Gastrocnemius medialis (tissue), 4 donors: ENCODE data around the gene NOXA1.

Source experiments
- CTCF ChIP-seq, 5 experiments: fragments of 450-650 bp in 3 of 5; fragments of 200-600 bp in 2 of 5; sonication (generic) in 2 of 5; IDR thresholded peaks in 4 of 5; conservative IDR thresholded peaks in 1 of 5; 1 replicate in 4 of 5; 2 replicates in 1 of 5; pipeline ENCODE4 v1.5.1; 2016 to 2019; ENCODE audit warnings: antibody characterized with exemption in 5 of 5, mild to moderate bottlenecking in 3 of 5, moderate library complexity in 3 of 5
- POLR2A ChIP-seq, 2 donors: fragments of 450-650 bp; IDR thresholded peaks; one replicate each; pipeline ENCODE4 v1.6.1; 2017; ENCODE audit warnings: antibody characterized with exemption in 2 of 2, mild to moderate bottlenecking in 2 of 2, moderate library complexity in 2 of 2

GRCh38 chr9:137405677-137406081 lies 17.5 kb upstream of the NOXA1 start:
- TF ChIP-seq POLR2A (IDR thresholded peaks at IDR 0.05) = no peak
- TF ChIP-seq CTCF (IDR thresholded peaks at IDR 0.05 in 4 of 5, conservative IDR thresholded peaks at IDR 0.05 in 1 of 5) = no peak
